ENCODE measurements around the gene IGF2BP1.

IGF2BP1 gene

DNA sequence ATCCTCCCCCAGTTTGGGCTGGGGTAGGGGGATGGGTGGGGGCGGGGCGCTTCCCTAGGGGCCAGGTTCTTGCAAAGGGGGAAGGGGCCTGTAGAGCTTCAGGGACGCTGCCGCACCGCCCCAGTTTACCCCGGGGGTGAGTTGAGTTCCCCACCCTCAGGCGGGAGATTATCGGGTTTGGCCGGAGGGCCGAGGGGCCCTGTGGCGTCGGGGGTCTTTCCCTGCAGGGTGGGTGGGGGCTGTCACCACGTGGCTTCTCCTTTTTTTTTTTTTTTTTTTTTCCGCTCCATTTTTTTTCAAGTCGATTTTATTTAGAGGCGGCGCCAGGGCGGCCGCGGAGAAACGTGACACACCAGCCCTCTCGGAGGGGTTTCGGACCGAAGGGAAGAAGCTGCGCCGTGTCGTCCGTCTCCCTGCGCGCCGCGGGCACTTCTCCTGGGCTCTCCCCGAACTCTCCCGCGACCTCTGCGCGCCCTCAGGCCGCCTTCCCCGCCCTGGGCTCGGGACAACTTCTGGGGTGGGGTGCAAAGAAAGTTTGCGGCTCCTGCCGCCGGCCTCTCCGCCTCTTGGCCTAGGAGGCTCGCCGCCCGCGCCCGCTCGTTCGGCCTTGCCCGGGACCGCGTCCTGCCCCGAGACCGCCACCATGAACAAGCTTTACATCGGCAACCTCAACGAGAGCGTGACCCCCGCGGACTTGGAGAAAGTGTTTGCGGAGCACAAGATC, at the start of gene IGF2BP1:
TSS of gene IGF2BP1 (plus strand) at position 283 of the 724 bp plus-strand sequence. CDS start at position 644, 361 bp downstream.
- in situ Hi-C loops (cut with MboI; ENCODE audit: low sequenced_read_pairs), result no loop called here

DNA sequence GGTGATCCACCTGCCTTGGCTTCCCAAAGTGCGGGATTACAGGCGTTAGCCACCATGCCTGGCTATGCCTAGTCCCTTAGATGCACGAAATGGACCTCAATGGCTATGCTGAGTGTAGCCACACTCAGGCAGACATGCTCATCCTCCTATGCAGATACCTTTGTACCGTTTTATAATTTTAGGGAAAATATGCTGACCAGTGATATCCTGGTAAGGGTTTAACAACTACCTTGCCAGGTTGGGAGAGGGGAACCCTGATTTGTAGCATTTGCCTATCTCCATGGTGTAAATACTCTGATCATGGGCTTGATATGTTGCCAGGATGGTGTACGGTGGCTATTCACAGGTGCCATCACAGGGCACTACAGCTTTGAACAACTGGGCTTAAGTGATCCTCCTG, 45.6 kb upstream of the IGF2BP1 start:
- in situ Hi-C loops (cut with MboI; ENCODE audit: low sequenced_read_pairs), result loop anchor here (10.0 kb wide), 1 partner anchor 73 kb away; no protein-coding TSS in a partner anchor

DNA sequence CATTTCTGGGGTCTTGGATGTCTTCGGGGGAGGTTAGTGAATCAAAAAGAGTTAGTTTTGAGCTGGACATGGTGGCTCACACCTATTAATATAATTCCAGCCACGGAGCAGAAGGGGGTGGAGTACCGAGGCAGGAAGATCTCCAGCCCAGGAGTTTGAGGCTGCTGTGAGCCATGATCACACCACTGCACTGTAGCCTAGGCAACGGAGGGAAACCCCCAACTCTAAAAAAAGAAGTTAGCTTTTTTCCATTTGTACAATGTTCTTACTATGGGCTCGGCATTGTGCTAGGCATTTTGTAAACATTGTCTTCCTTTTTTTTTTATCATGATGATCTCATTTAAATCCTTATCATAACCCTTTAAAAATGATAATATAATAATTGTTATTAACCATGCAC, 44.3 kb upstream of the IGF2BP1 start:
- in situ Hi-C loops (cut with MboI; ENCODE audit: low sequenced_read_pairs), result loop anchor here (10.0 kb wide), 1 partner anchor 72 kb away; no protein-coding TSS in a partner anchor

DNA sequence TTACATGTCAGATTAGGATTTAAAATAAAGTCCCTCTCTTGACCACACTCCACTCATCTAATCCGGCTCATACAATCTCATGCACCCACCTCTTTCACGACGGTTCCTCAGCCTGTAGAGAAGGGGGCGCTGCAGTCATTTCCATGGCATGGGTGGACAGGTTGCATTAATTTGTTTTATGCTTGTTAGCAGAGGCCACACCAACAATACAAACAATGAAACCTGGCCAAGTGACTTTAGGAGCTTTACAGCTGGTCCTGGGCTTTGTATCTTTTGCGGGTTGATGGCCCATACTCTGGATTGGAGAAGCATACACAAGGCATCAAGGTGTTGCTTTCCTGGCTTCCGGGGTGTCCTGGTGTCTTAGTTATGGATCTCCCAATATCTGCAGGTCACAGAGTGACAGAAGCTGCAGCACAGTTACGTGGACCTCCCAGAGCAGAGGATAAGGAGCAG, 42.9 kb upstream of the IGF2BP1 start:
- in situ Hi-C loops (cut with MboI; ENCODE audit: low sequenced_read_pairs), result loop anchor here (10.0 kb wide), 1 partner anchor 70 kb away; no protein-coding TSS in a partner anchor

DNA sequence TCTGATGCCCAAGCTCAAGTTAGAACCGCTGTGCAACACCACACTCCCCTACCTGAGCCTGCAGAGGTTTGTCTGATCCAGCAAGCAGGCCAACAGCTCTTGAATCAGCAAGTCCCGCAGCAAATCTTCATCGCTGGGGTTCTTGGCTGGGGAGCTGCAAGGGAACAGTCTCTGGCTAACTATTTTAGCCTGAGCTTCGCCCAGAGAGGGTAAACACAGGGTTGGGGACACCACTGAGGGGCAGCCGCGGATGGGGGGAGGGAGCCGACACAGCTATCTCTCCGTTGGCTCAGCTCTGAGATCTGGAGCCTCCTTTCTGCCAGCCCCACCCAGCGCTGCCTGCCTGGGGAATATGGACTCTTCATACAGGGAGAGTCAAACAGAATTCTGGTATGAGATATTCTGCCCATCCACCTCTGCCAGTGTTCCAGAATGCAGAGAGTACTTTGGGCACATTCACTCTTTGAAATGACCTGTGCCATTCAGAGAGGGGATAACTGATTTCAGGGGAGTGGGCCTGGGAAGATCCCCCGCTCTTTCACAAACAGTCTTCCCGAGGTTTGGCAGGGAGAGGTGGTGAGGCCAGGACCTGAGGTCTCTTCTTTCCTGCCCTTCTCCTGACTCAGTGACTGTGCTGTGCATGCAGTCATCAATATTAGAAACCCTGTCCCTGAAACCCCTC, 36.2 kb upstream of the IGF2BP1 start:
- in situ Hi-C loops (cut with MboI; ENCODE audit: low sequenced_read_pairs), result no loop called here

DNA sequence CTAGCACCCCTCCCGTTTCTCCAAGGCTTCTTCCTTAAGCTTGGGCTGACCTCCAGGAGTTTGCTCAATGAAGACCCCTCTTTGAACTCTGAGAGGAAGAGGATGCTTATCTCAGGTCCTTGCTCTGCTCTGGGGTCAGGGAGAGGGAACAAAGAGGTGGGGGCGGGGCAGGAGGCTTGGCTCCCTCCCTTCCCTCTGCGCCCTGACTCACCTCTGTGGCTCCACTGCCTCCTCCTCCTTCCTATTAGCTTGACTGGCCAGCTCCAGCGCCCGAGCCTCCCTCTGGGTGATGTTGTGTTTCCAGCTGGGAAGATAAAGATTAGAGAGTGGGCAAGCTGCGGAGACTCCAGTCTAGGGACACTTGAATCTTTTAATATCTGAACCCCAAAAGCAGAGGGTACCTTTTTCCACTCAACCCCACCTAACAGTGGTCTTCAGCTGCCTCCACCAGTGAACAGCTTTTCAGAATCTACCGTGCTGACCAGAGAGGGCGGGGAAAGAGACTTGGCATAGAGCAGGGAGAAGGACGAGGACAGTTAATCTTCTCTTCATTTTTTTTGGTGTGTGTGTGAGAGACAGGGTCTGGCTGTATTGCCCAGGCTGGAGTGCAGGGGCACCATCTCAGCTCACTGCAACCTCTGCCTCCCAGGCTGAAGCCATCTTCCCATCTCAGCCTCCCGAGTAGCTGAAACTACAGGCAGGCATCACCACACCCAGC, 35.5 kb upstream of the IGF2BP1 start:
- in situ Hi-C loops (cut with MboI; ENCODE audit: low sequenced_read_pairs), result no loop called here

DNA sequence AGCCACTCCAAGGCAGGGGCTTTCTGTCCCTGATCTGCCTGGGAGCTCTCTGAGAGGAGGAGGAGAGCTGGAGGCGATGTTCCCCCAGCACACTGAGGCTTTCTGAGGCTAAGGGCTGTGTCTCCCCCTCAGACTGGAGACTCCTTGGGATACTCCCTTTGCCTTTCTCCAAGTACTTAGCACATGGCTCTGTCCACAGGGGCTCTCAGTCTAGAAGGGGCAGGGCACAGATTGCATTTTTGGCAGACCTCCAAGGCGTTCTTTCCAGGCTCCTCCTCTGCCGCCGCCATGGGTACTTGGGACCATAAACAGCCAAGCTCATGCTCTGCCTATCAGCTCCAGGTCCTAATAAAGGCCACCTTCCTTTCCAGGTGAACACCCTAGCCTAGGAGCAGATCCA, 27.0 kb upstream of the IGF2BP1 start:
- in situ Hi-C loops (cut with MboI; ENCODE audit: low sequenced_read_pairs), result no loop called here

DNA sequence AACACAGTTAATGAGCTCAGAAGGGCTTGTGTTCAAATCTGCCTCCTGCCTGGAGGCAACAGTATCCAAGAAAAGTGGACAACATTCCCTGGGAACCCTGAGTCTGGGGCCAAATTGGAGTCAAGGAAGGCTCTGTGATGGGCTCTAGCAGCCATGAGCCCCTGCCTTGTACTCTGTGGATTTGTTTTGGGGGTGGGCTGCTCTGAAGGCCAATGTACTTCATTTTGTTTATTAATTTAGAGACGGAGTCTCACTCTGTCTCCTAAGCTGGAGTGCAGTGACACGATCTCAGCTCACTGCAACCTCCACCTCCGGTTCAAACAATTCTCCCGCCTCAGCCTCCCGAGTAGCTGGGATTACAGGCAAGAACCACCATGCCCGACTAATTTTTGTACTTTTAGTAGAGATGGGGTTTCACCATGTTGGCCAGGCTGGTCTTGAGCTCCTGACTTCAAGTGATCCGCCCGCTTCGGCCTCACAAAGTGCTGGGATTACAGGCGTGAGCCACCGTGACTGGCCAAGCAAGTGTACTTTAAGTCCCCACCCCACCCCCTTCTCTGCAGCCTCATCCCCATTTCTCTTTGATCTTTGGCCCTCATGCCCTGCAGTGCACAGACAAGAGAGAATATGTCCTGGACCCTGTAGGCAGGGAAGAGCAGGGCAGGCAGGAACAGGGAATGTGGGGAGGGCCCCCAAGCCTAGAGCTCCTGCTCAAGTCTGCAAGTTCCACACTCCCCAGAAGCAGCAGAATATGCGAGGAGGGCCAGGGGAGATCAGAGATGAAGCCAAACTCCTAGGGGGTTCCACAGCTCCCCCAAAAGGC, 26.1 kb upstream of the IGF2BP1 start:
- in situ Hi-C loops (cut with MboI; ENCODE audit: low sequenced_read_pairs), result no loop called here

DNA sequence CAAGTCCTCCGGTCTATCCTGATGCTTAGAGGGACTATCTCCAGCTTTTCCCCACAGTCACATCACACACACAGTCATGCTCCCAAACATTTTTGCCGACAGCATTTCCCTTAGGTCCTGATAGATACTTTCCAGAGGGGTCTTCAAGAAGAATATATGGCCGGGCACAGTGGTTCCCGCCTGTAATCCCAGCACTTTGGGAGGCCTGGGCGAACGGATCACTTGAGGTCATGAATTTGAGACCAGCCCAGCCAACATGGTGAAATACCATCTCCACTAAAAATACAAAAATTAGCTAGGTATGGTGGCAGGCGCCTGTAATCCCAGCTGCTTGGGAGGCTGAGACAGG, 24.5 kb upstream of the IGF2BP1 start:
- in situ Hi-C loops (cut with MboI; ENCODE audit: low sequenced_read_pairs), result no loop called here

DNA sequence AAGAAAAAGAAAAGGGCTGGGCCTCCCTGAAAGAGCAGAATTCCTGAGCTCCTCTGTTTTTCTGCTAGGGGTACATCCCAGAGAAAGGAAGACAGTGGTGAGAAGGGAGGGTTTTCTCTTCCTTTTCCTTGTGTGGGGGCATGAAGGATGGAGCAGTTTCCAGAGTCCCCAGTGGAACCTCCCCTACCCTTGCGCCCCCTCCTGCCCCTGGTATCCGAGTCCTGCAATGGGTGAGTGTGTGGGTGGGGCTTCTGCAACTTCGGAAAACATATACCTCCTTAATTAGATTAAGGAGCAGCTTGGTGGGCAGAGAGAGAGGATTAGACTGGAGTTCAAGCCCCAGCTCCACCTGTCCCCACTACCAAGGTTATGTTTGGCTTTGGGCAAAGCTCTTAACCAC, 23.4 kb upstream of the IGF2BP1 start:
- in situ Hi-C loops (cut with MboI; ENCODE audit: low sequenced_read_pairs), result no loop called here

DNA sequence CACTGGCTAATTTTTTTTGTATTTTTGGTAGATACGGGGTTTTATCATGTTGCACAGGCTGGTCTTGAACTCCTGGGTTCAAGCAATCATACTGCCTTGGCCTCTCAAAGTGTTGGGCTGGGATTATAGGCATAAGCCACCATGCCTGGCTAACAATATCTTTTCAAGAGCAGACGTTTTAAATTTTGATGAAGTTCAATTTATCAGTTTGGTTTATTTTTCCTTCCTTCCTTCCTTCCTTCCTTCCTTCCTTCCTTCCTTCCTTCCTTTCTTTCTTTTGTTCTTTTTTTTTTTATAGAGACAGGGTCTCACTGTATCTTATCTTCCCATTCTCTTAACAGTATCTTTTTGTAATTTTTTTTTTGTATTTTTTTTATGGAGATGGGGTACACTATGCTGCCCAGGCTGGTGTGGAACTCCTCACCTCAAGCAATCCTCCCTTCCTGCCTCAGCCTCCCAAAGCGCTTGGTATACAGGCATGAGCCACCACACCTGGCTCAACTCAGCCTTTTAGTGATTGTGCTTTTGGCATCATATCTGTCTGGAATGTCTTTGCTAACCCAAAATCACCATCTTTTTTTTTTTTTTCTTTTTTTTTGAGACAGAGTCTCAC, 15.2 kb upstream of the IGF2BP1 start:
- in situ Hi-C loops (cut with MboI; ENCODE audit: low sequenced_read_pairs), result no loop called here

DNA sequence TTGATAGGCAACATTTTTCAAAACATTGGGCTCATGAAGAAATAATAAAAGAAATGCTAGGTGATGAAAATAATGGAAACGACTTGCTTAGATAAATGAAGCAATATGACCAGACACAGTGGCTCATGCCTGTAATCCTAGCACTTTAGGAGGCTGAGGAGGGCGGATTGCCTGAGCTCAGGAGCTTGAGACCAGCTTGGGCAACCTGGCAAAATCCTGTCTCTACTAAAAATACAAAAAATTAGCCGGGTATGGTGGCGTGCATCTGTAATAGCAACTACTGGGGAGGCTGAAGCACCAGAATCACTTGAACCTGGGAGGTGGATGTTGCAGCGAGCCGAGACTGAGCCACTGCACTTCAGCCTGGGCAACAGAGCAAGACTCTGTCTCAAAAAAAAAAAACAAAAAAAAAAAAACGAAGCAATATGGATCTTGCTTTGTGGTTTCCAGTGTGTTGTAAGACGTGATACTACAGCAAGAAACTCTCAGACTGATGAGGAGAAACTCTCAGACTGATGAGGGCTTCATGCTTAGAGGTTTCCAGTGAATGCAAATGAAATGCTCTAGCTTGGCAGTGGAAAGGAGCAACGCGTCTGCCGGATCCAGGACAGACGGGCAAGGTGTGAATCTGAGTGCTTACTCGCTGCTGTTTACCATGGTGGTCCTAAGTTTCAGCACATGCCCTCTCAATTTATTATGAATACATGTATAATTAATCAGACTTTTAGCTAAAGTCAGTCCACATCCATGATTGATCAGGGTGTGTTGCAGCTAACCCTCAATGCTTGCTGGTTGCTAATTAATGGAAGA, 11.5 kb upstream of the IGF2BP1 start:
- in situ Hi-C loops (cut with MboI; ENCODE audit: low sequenced_read_pairs), result no loop called here

DNA sequence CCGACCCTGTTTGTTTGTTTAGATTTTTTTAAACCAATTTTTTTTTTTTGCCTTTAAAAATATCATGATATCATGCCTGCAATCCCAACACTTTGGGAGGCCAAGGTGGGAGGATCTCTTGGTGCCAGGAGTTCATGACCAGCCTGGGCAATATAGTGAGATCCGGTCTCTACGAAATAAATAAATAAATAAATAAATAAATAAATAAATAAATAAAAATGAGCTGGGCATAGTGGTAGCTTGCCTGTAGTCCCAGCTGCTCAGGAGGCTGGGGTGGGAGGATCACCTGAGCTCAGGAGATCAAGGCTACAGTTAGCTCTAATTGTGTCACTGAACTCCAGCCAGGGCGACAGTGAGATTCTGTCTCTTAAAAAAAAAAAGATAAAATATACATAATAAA, 8.1 kb upstream of the IGF2BP1 start:
- in situ Hi-C loops (cut with MboI; ENCODE audit: low sequenced_read_pairs), result no loop called here

DNA sequence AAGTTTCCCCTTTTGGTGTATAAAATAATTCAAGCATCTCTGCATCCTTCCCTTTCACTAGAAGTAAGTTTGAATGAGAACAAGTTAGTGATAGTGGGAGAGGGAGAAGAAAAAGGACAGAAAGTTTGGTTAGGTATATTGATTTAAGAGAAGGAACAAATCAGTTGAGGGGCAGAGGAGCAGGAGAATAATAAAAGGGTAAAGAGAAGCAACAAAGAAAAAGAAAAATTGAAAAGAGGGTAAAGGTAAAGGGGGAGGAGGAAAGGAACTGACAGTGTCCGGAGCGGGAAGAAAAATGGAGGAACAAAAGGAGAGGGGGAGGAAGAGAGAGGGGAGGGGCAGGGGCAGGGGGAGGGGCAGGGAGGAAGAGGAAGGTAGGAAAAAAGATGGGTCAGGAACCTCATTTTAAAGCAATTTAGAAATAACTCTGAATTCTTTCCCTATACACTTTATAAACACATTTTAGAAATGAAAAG, 6.3 kb upstream of the IGF2BP1 start:
- in situ Hi-C loops (cut with MboI; ENCODE audit: low sequenced_read_pairs), result no loop called here

DNA sequence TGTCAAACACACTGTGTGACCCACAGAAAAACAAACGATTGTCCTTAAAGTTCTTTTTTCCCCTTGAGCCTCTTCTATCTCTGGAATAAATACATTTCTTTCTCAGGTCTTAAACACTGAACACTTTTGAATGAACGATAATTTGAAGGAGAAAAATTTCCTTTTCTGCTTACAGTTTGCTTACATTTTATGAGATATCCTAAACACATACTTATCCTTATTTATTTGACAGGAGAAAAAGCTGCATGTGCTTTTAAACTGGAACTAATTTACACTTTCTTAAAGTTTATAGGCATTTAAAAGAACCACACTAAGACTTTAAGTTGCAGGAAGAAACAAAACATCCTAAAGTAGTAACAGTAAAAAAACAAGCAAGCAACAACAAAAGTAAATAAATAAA, 4.7 kb upstream of the IGF2BP1 start:
- in situ Hi-C loops (cut with MboI; ENCODE audit: low sequenced_read_pairs), result no loop called here

DNA sequence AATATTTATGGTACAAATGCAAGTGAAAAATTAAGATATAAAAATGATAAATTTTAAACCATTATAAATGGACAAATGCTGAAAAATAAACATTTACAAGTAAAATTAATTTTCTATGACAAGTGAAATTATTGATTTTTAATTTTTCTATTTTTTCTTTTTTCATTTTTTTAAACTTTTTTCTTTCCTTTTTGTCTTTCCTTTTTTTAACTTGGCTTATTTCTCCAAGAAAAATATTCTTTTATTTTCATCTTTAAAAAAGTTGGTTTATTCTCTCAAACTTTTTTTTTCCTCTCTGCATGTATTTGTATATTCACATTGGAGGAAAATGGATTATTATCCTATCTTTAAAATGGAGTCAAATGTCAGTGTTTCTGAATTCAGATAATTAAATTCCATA, 3.9 kb upstream of the IGF2BP1 start:
- in situ Hi-C loops (cut with MboI; ENCODE audit: low sequenced_read_pairs), result no loop called here

DNA sequence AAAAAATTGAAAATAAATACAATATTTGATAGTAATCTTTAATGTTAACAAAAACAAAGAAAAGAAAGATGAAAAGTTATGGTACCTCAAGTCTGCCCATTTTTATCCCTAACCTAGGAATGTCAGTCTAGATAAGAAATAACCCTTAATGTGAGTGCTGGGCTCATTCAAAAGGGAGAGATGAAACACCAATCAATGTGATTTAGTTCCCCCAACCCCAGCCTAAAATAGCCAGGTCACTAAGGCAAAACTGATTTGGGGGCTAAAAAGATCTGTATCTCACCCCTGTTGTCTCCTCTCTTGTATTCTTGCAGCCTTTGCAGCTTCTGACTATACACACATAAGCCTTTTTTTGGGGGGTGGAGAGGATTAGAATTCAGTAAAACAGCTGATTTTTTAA, 3.2 kb upstream of the IGF2BP1 start:
- in situ Hi-C loops (cut with MboI; ENCODE audit: low sequenced_read_pairs), result no loop called here

DNA sequence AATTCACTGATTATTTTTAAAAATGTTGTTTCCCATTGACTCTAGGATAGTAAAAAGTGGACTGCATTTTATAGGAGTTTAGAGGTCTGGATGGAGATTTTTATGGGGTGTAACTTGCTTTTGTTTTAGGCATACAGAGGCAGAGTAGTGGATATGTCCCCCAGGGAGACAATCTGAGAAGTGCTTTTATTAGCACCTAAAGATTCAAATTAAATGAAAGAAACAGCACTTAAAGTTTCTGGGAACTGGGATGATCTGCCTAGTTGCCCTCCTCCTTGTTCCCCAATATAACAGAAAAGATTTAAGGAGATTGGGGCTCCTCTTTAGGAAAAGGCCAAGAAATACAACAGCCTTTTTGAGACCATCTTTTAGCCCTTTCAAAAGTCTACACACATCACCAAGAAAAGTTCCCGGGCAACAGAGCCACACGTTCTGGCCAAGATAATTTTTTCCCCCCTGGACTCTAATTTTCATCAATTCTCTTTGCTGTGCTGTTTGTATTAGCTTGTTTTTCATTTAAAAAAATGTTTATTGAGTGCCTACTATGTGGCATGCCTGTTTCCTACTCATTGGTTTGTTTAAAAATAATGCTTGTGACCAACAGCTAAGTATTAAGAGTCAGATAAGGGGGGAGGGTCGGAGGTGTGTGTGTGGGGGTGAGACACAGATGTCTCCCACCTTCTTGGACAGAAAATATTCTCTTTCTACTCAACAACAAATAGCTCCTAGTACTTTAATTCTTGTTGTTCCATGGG, 2.5 kb upstream of the IGF2BP1 start:
- in situ Hi-C loops (cut with MboI; ENCODE audit: low sequenced_read_pairs), result no loop called here

All from HL-60/S4 treated with phorbol 12-myristate 13-acetate at 8.2 ng/mL for 4 days and 3 days (cell line).